Gastroesophageal sphincter (tissue), 4 donors: Measurements from ENCODE around the gene DCTN1. TPM values are rescaled to one million over a fixed set of nuclear protein-coding genes. Genes with fewer than 3 reads are reported as not detected.

Experiments used
- ATAC-seq: fragments of 150-250 bp; one replicate; pipeline ENCODE4 v1.9.1; 2016; ENCODE audit warnings: mild to moderate bottlenecking, moderate library complexity
- H3K27ac ChIP-seq, 4 donors: fragments of 200-600 bp; sonication (generic) in 3 of 4; 1 replicate in 3 of 4; 2 replicates in 1 of 4; pipeline ENCODE4 v1.5.1; 2016 to 2019
- H3K27me3 ChIP-seq: fragments of 200-600 bp; sonication (generic); one replicate; pipeline ENCODE4 v1.5.1; 2019
- H3K36me3 ChIP-seq, 2 donors: fragments of 200-600 bp; sonication (generic); one replicate each; pipeline ENCODE4 v1.5.1; 2019; ENCODE audit warnings: control low read depth in 1 of 2
- H3K4me1 ChIP-seq, 3 donors: fragments of 200-600 bp; sonication (generic); 1 replicate in 2 of 3; 2 replicates in 1 of 3; pipeline ENCODE4 v1.5.1; 2016 to 2019; ENCODE audit warnings: control low read depth in 2 of 3
- H3K4me3 ChIP-seq, 2 donors: fragments of 200-600 bp; sonication (generic); one replicate each; pipeline ENCODE4 v1.5.1; 2019; ENCODE audit warnings: mild to moderate bottlenecking in 1 of 2, moderate library complexity in 1 of 2
- H3K9me3 ChIP-seq, 3 donors: fragments of 200-600 bp; sonication (generic); one replicate each; pipeline ENCODE4 v1.5.1; 2017 to 2019; ENCODE audit warnings: control low read depth in 2 of 3
- CTCF ChIP-seq, 4 experiments: fragments of 200-600 bp in 2 of 4; fragments of 450-650 bp in 2 of 4; sonication (generic) in 1 of 4; IDR thresholded peaks; one replicate each; pipeline ENCODE4 v1.5.1; 2017 to 2019; ENCODE audit warnings: antibody characterized with exemption in 4 of 4, mild to moderate bottlenecking in 2 of 4, moderate library complexity in 2 of 4
- EP300 ChIP-seq: sonication (generic); formaldehyde crosslinking; IDR thresholded peaks from one replicate; pipeline ENCODE4 v1.6.1; 2017; ENCODE audit warnings: antibody characterized with exemption, mild to moderate bottlenecking
- POLR2A ChIP-seq, 2 donors: fragments of 450-650 bp; IDR thresholded peaks; one replicate each; pipeline ENCODE4 v1.6.1; 2017; ENCODE audit warnings: antibody characterized with exemption in 2 of 2, mild to moderate bottlenecking in 2 of 2, moderate library complexity in 1 of 2
- POLR2AphosphoS5 ChIP-seq: sonication (generic); formaldehyde crosslinking; IDR thresholded peaks from one replicate; pipeline ENCODE4 v1.6.1; 2017; ENCODE audit warnings: antibody characterized with exemption
- WGBS, 2 donors: methylation state at CpG; one replicate each; pipeline ENCODE4 v1.1.5; 2018; ENCODE audit warnings: low coverage in 1 of 2; 5-methylcytosine and 5-hydroxymethylcytosine counted together
- total RNA-seq, 4 donors: library from RNA; depleted of rRNA; stranded (reverse); fragments of >200 nt; gene quantifications; one replicate each; pipeline ENCODE4 v1.1.0, GENCODE V29; 2016

Gene DCTN1
- total RNA-seq, 4 donors from 2014 or later: 132 to 197 (median 170) TPM

GRCh38 chr2:74414881-74415761 lies 35.0 kb upstream of the DCTN1 start:
- Histone ChIP-seq H3K27ac (peak overlapping the region in 3 of 4 donors; percentile 54 to 68 (median 59)), H3K4me3 (peak overlapping the region; percentile 36 to 61), H3K4me1 (peaks cover 0 to 37% (median 9%) of the 10 kb centered on the region in 3 donors), H3K9me3 (no peaks in the 10 kb centered on the region), H3K36me3 (no peaks in the 10 kb centered on the region), H3K27me3 (no peaks in the 10 kb centered on the region)
- 3% methylated on average over 10 of the region's 66 CpGs; no CpG with 5 or more reads in 1 of the 2 donors for WGBS, 2 donors
- TF ChIP-seq POLR2A (IDR thresholded peaks at IDR 0.05): no peak
- TF ChIP-seq POLR2AphosphoS5: no peak
- TF ChIP-seq CTCF (IDR thresholded peaks at IDR 0.05): peak in 3 of 4 experiments; percentile 1 to 72 (median 34)
- TF ChIP-seq EP300: no peak
- peak; percentile 79 for ATAC-seq

- 100% methylated on average over 1 of the region's 19 CpGs; no CpG with 5 or more reads in 1 of the 2 donors for WGBS, 2 donors
- TF ChIP-seq POLR2A (IDR thresholded peaks at IDR 0.05): no peak
- ATAC-seq: no peak
Observed at GRCh38 chr2:74414441-74414840, 34.3 kb upstream of the DCTN1 start.

GRCh38 chr2:74413001-74413698 lies 33.0 kb upstream of the DCTN1 start:
- TF ChIP-seq POLR2A (IDR thresholded peaks at IDR 0.05) (no peak), POLR2AphosphoS5 (no peak), EP300 (no peak), CTCF (IDR thresholded peaks at IDR 0.05) (no peak)
- ATAC-seq: no peak
- H3K9me3 ChIP-seq: no peaks in the 10 kb centered on the region
- WGBS, 2 donors: 54% methylated on average over 8 of the region's 8 CpGs; no CpG with 5 or more reads in 1 of the 2 donors
- no peaks in the 10 kb centered on the region for H3K27me3 ChIP-seq
- peaks cover 0 to 30% (median 9%) of the 10 kb centered on the region in 3 donors for H3K4me1 ChIP-seq
- no peaks in the 10 kb centered on the region for H3K36me3 ChIP-seq
- no peak overlapping the region for H3K4me3 ChIP-seq
- H3K27ac ChIP-seq: no peak overlapping the region

More at GRCh38 chr2:74414441-74414840, 34.3 kb upstream of the DCTN1 start:
- peaks cover 0 to 37% (median 9%) of the 10 kb centered on the region in 3 donors for H3K4me1 ChIP-seq
- H3K27ac ChIP-seq: peak overlapping the region in 3 of 4 donors; percentile 54 to 68 (median 59)
- H3K9me3 ChIP-seq: no peaks in the 10 kb centered on the region
- no peaks in the 10 kb centered on the region for H3K36me3 ChIP-seq
- no peaks in the 10 kb centered on the region for H3K27me3 ChIP-seq
- peak overlapping the region; percentile 36 to 61 for H3K4me3 ChIP-seq

GRCh38 chr2:74407682-74408081 lies 27.6 kb upstream of the DCTN1 start:
- ATAC-seq: no peak
- WGBS, 2 donors: 57 to 61% methylated on average over 3 to 5 of the region's 5 CpGs
- no peaks in the 10 kb centered on the region for H3K27me3 ChIP-seq
- no peaks in the 10 kb centered on the region for H3K36me3 ChIP-seq
- no peaks in the 10 kb centered on the region for H3K4me1 ChIP-seq
- no peaks in the 10 kb centered on the region for H3K9me3 ChIP-seq
- no peak overlapping the region for H3K27ac ChIP-seq
- H3K4me3 ChIP-seq: no peak overlapping the region
- TF ChIP-seq POLR2AphosphoS5 (no peak), EP300 (no peak), CTCF (IDR thresholded peaks at IDR 0.05) (no peak), POLR2A (IDR thresholded peaks at IDR 0.05) (no peak)

- TF ChIP-seq CTCF (IDR thresholded peaks at IDR 0.05) (no peak), POLR2A (IDR thresholded peaks at IDR 0.05) (no peak), POLR2AphosphoS5 (no peak), EP300 (no peak)
- ATAC-seq: no peak
- H3K4me3 ChIP-seq: no peak overlapping the region
- no peaks in the 10 kb centered on the region for H3K4me1 ChIP-seq
- no peaks in the 10 kb centered on the region for H3K36me3 ChIP-seq
- no peaks in the 10 kb centered on the region for H3K9me3 ChIP-seq
- no peaks in the 10 kb centered on the region for H3K27me3 ChIP-seq
- H3K27ac ChIP-seq: no peak overlapping the region
Observed at GRCh38 chr2:74406035-74406434, 25.9 kb upstream of the DCTN1 start.
